Stomach (tissue), 4 donors: Measurements from ENCODE around the gene D2HGDH.
"Not testable (repeated sequence)": the region's sequence is repeated elsewhere in the genome, so short reads cannot be mapped to it uniquely, and the experiment has no call there.

ENCODE experiments used
- POLR2A ChIP-seq, 4 donors: fragments of 450-650 bp; IDR thresholded peaks; one replicate each; pipeline ENCODE4 v1.6.1; 2016; ENCODE audit warnings: antibody characterized with exemption in 4 of 4, control low read depth in 2 of 4, mild to moderate bottlenecking in 1 of 4, moderate library complexity in 1 of 4
- TF ChIP-seq, protein P1 (sequence below), 7 experiments: fragments of 450-650 bp in 4 of 7; fragments of 200-600 bp in 3 of 7; sonication (generic) in 3 of 7; IDR thresholded peaks; one replicate each; pipeline ENCODE4 v1.5.1; 2016 to 2019; ENCODE audit warnings: antibody characterized with exemption in 7 of 7, control low read depth in 2 of 7, mild to moderate bottlenecking in 1 of 7

GRCh38 chr2:241743008-241743407 is 8.6 kb downstream of the D2HGDH start:
- TF ChIP-seq POLR2A (IDR thresholded peaks at IDR 0.05) = not testable (repeated sequence)
- TF ChIP-seq, protein P1, sequence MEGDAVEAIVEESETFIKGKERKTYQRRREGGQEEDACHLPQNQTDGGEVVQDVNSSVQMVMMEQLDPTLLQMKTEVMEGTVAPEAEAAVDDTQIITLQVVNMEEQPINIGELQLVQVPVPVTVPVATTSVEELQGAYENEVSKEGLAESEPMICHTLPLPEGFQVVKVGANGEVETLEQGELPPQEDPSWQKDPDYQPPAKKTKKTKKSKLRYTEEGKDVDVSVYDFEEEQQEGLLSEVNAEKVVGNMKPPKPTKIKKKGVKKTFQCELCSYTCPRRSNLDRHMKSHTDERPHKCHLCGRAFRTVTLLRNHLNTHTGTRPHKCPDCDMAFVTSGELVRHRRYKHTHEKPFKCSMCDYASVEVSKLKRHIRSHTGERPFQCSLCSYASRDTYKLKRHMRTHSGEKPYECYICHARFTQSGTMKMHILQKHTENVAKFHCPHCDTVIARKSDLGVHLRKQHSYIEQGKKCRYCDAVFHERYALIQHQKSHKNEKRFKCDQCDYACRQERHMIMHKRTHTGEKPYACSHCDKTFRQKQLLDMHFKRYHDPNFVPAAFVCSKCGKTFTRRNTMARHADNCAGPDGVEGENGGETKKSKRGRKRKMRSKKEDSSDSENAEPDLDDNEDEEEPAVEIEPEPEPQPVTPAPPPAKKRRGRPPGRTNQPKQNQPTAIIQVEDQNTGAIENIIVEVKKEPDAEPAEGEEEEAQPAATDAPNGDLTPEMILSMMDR (IDR thresholded peaks at IDR 0.05) = not testable (repeated sequence)
